GM18861 (cell line): ENCODE measurements around the gene TEFM.
"Not testable (repeated sequence)": the region's sequence is repeated elsewhere in the genome, so short reads cannot be mapped to it uniquely, and the experiment has no call there.

Source experiments
- ATAC-seq: cut with Tn5 transposase; IDR thresholded peaks from one replicate; pipeline ENCODE4 v1.9.1; 2021; ENCODE audit not compliant: unreplicated experiment

The TEFM gene

GRCh38 chr17:30921544-30922196 lies 15.6 kb upstream of the TEFM start, which contains the start of gene ADAP2:
ADAP2 (plus strand) TSS chr17:30921945; CDS start chr17:30922015, 70 bp downstream.
- ATAC-seq = no peak

DNA sequence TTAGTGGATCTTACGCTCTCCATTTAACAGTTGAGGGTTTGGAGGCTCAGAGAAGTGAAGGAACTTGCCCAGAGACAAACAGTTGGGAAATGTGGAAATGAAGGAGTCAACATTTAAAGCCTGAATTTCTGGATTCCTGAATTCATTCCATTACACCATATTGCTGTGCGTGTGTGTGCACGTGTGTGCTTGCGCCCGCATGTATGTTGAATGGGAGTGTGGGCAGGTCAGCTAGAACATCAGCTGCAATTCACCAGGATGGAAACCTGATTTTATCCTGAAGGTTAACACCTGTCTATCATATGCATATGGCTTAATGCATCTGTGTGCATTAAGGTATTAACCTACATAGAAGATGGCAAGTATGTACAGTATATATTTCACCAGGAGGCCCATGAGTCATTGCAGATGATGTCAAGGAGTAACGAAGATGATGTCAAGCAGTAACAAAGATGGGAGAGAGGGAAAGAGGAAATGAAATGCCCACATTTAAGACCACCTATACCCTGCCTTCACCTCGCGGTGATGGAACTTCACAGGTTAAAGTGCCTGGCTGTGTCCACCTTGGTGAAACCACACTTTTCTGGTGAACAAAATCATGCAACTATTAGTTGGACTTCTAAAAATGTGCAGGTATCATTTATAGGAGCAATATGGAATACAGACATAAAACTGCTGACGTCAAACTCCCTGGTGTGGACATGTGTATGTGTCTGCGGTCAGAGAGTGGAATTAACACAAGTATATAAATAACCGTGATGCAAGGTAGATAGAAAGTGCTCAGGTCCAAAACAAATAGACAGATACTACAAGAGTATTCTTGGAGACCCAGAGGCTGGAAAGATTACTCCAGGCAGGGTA lies 14.9 kb upstream of the TEFM start:
- no peak for ATAC-seq

- no peak for ATAC-seq
Observed at GRCh38 chr17:30920282-30920681, 14.2 kb upstream of the TEFM start.

DNA sequence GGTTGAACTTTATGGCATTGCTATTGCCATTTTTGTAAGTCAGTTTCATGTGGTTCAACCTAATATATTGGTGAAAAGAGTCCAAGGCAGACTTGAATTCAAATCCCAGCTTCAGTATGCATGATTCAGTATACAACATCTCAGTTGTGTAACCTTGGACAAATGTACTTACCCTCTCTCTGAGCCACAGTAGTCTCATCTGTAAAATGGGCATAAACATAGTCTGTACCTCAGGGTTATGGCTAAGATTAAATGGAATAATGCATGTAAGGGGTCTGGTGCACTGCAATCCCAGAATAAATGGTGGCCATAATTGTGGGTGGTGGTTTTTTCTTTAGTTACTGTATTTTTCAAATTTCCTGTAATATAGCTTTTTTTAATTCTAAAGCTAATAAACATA lies 11.0 kb upstream of the TEFM start:
- no peak for ATAC-seq

GRCh38 chr17:30915833-30916611 lies 10.0 kb upstream of the TEFM start:
- no peak for ATAC-seq

DNA sequence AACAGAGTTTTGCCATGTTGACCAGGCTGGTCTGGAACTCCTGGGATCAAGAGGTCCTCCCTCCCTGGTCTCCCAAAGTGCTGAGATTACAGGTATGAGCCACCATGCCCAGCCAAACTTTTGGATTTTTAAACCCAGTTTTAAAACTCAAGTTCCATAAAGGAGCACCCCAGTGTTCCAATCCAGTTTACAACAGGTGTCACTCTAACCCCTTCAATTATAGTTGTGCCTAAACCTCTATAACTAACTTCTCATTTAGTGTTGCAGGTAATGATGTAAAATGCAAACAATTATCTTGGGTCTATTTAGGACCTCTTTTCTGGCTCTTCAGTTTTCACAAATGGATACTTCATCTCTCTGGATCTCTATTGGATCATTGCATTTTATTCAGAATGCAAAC lies 7.9 kb upstream of the TEFM start:
- ATAC-seq = no peak

GRCh38 chr17:30910151-30910550 lies 4.1 kb upstream of the TEFM start:
- not testable (repeated sequence) for ATAC-seq

- ATAC-seq = no peak
Observed at GRCh38 chr17:30908717-30909420, 2.8 kb upstream of the TEFM start.

DNA sequence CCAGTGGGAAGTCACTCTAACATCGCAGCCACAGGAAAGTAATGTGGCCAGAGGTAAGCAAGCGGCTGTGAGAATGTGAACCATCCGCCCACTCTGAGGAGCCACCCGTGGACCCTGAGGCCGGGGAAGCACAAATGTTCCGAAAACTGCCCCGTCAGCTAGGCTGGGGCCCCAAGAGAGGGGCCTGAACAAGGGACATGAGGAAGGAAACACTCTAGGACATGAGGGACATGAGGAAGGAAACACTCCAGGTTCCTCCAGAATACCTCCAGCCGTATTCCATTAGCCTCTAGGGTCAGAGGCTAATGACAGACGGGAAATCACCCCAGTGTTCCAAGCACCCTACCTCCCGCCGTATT lies 317 bp downstream of the TEFM start:
- peak; percentile 16 for ATAC-seq

GRCh38 chr17:30897311-30897710 lies 8.7 kb downstream of the TEFM start:
- no peak for ATAC-seq

DNA sequence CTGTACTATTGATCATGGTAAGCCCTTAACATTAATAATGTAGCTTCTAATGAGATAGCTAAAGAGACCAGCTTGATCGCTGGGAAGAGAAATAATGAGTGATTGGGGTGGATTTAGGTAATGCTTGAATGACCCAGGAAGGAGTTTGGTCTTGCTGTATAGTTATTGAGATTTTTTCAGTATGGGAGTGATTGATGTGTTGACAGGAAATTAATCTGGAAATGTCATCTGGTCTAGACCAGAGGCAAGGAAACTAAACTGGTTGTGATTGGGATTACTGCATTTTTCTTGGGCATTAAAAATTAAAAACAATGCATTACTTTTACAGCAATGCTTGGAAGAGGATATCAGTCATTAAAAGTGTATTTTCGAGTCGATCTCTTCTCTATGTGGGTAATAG lies 11.8 kb downstream of the TEFM start:
- no peak for ATAC-seq

GRCh38 chr17:30886187-30886586 lies 19.9 kb downstream of the TEFM start:
- no peak for ATAC-seq

- ATAC-seq = no peak
Observed at GRCh38 chr17:30869005-30869404, 37.0 kb downstream of the TEFM start.

DNA sequence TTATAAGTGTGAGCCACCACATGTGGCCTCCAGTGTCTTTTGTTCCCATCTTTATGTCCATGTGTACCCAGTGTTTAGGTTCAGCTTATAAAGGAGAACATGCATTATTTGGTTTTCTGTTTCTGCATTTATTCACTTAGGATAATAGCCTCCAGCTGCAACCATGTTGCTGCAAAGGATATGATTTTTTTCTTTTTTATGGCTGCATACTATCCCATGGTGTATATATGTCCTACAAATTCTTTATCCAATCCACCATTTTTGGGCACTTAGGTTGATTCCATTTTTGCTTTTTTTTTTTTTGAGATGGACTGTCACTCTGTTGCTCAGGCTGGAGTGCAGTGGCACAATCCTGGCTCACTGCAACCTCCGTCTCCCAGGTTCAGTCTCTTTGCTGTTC lies 41.4 kb downstream of the TEFM start:
- no peak for ATAC-seq

DNA sequence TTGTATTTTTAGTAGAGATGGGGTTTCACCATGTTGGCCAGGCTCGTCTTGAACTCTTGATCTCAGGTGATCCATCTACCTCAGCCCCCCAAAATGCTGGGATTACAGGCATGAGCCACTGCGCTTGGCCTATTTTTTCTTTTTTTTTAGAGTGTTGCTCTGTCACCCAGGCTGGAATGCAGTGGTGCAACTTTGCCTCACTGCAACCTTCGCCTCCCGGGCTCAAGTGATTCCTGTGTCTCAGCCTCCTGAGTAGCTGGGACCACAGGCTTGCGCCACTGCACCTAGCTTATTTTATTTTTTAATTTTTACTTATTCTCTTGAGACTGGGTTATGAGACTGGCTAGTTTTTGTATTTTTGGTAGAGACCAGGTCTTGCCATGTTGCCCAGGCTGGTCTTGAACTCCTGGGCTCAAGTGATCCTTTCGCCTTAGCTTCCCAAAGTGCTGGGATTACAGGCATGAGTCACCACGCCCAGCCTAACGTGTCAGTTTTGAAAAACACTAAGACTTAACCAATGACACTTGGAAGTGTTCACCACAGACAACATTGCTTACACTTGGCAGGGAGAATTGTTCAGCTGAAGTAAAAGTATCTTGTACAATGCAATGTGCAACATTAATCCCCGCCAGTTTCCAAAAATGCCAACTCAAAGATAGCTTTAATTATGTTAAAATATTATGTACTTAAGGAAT lies 47.3 kb downstream of the TEFM start:
- ATAC-seq = no peak

- ATAC-seq = no peak
Observed at GRCh38 chr17:30854146-30854545, 51.9 kb downstream of the TEFM start.
